OCI-LY7 (cell line): ENCODE data around the gene DSCAM. TPM values are rescaled to one million over a fixed set of nuclear protein-coding genes. Genes with fewer than 3 reads are reported as not detected.
"Not testable (repeated sequence)": the region's sequence is repeated elsewhere in the genome, so short reads cannot be mapped to it uniquely, and the experiment has no call there.

Source experiments
- BruUV-seq: library from RNA; stranded (reverse); fragments of 400-500 nt; replicated peaks from 2 replicates; lab custom pipeline; 2021; lab: Mats Ljungman, UMichigan
- CTCF ChIA-PET: fragments of 300-600 bp; sonication (Branson Sonifier 250); formaldehyde crosslinking; loops from one replicate; lab custom pipeline; 2022; ENCODE audit warnings: antibody characterized with exemption; ENCODE audit not compliant: unreplicated experiment; lab: Charles Lee
- POLR2A ChIA-PET: fragments of 300-600 bp; sonication (Branson Sonifier 250); formaldehyde crosslinking; loops from one replicate; lab custom pipeline; 2022; ENCODE audit warnings: antibody characterized with exemption; lab: Charles Lee
- DNase-seq: peaks from one replicate; pipeline ENCODE4 v3.0.0-alpha.2; 2015; ENCODE audit warnings: low spot score
- H2AFZ ChIP-seq: fragments of 200-600 bp; sonication (generic), shearing (Covaris generic); 2 replicates; pipeline ENCODE4 v1.6.1; 2014; ENCODE audit warnings: mild to moderate bottlenecking, antibody characterized with exemption, low read length, moderate library complexity
- H3K27ac ChIP-seq: fragments of 200-600 bp; sonication (generic); 2 replicates; pipeline ENCODE4 v1.5.1; 2014; ENCODE audit warnings: mixed run types, low read depth, mild to moderate bottlenecking, moderate library complexity, low read length, inconsistent platforms; ENCODE audit not compliant: poor library complexity, severe bottlenecking
- H3K36me3 ChIP-seq: fragments of 200-600 bp; sonication (generic); 2 replicates; pipeline ENCODE4 v1.6.1; 2014; ENCODE audit warnings: mild to moderate bottlenecking, antibody characterized with exemption, low read length, moderate library complexity, mixed read lengths; ENCODE audit not compliant: insufficient read depth
- H3K4me1 ChIP-seq: fragments of 200-600 bp; sonication (generic); 2 replicates; pipeline ENCODE4 v1.5.1; 2014; ENCODE audit warnings: mild to moderate bottlenecking, low read length; ENCODE audit not compliant: insufficient read depth, poor library complexity, severe bottlenecking
- H3K4me2 ChIP-seq: fragments of 200-600 bp; sonication (generic); 2 replicates; pipeline ENCODE4 v1.6.1; 2014; ENCODE audit warnings: mild to moderate bottlenecking, low read length
- H3K4me3 ChIP-seq: fragments of 200-600 bp; sonication (generic); 2 replicates; pipeline ENCODE4 v1.5.1; 2014; ENCODE audit warnings: mild to moderate bottlenecking, low read depth, low read length; ENCODE audit not compliant: poor library complexity, severe bottlenecking
- H3K79me2 ChIP-seq: fragments of 200-600 bp; sonication (generic); 2 replicates; pipeline ENCODE4 v1.6.1; 2016; ENCODE audit warnings: low read depth, mild to moderate bottlenecking, low read length, moderate library complexity, mixed read lengths; ENCODE audit not compliant: insufficient read depth
- H3K9me2 ChIP-seq: fragments of 200-600 bp; sonication (generic); 2 replicates; pipeline ENCODE4 v1.6.1; 2016; ENCODE audit warnings: mild to moderate bottlenecking, low read length, mixed read lengths; ENCODE audit not compliant: insufficient read depth
- H3K9me3 ChIP-seq: fragments of 200-600 bp; sonication (generic); 2 replicates; pipeline ENCODE4 v1.6.1; 2014; ENCODE audit warnings: mild to moderate bottlenecking, mixed run types, low read length, mixed read lengths
- H4K20me1 ChIP-seq: fragments of 200-600 bp; sonication (generic); 2 replicates; pipeline ENCODE4 v1.6.1; 2014; ENCODE audit warnings: mild to moderate bottlenecking, antibody characterized with exemption, low read length, moderate library complexity, mixed read lengths; ENCODE audit not compliant: insufficient read depth
- CTCF ChIP-seq: fragments of 200-600 bp; sonication (generic); conservative IDR thresholded peaks from 2 replicates; pipeline ENCODE4 v1.5.1; 2014; ENCODE audit warnings: mild to moderate bottlenecking, antibody characterized with exemption, low read length, moderate library complexity, mixed read lengths
- EZH2phosphoT487 ChIP-seq: fragments of 200-600 bp; sonication (generic); IDR thresholded peaks from 2 replicates; pipeline ENCODE4 v1.6.1; 2018; ENCODE audit warnings: low read depth, borderline replicate concordance, mild to moderate bottlenecking, mixed run types, antibody characterized with exemption, low read length, moderate library complexity, mixed read lengths
- intact Hi-C: fragments of 100-400 bp; cut with micrococcal nuclease; formaldehyde crosslinking; loops from one replicate; pipeline ENCODE4 v1.10.0; 2022; ENCODE audit not compliant: unreplicated experiment
- total RNA-seq, 2 experiments: library from RNA; depleted of rRNA in 1 of 2; stranded (reverse); fragments of >200 nt in 1 of 2; shearing (Covaris generic) in 1 of 2; gene quantifications; 2 replicates each; pipeline ENCODE4 v1.2.3, GENCODE V29; 2014 to 2022

The DSCAM gene
- total RNA-seq, 2 experiments from 2014 or later: not detected

GRCh38 chr21:40445349-40445921 is 401.5 kb downstream of the DSCAM start:
- Histone ChIP-seq H2AFZ (no peak overlapping the region), H3K4me2 (no peak overlapping the region), H3K9me2 (no peaks in the 10 kb centered on the region), H3K36me3 (no peaks in the 10 kb centered on the region), H3K9me3 (0 out of 2 replicates have a peak, but pooled peaks cover 16% of the 10 kb centered on the region), H4K20me1 (no peaks in the 10 kb centered on the region), H3K4me3 (no peak overlapping the region), H3K27ac (no peak overlapping the region), H3K79me2 (no peaks in the 10 kb centered on the region), H3K4me1 (no peaks in the 10 kb centered on the region)
- intact Hi-C loops: no loop called here
- BruUV-seq: no TSS peak
- no peak for DNase-seq
- ChIA-PET POLR2A (interaction anchor here (0.6 kb wide), 1 partner anchor 134 kb away, joined by 7 read pairs; no protein-coding TSS in a partner anchor), CTCF (no interaction called here)
- TF ChIP-seq EZH2phosphoT487 (no peak), CTCF (no peak)

- H3K9me2 ChIP-seq, intact Hi-C loops, DNase-seq, BruUV-seq, CTCF ChIA-PET, H3K4me2 ChIP-seq, H3K4me1 ChIP-seq, H3K79me2 ChIP-seq, H3K4me3 ChIP-seq, H4K20me1 ChIP-seq, H3K36me3 ChIP-seq, H3K27ac ChIP-seq, H2AFZ ChIP-seq: not testable (repeated sequence)
- 0 out of 2 replicates have a peak, but pooled peaks cover 15% of the 10 kb centered on the region for H3K9me3 ChIP-seq
- POLR2A ChIA-PET: interaction anchor here (0.6 kb wide), 1 partner anchor 11 kb away, joined by 6 read pairs; no protein-coding TSS in a partner anchor
These were observed 407.4 kb downstream of the DSCAM start for GRCh38 chr21:40439581-40439980.

- H3K79me2 ChIP-seq: no peaks in the 10 kb centered on the region
- no peak for TF ChIP-seq EZH2phosphoT487
- no peak for TF ChIP-seq CTCF
- no peaks in the 10 kb centered on the region for H4K20me1 ChIP-seq
- no peak overlapping the region for H3K27ac ChIP-seq
- H3K9me3 ChIP-seq: 0 out of 2 replicates have a peak, but pooled peaks cover 6% of the 10 kb centered on the region
- H2AFZ ChIP-seq: no peak overlapping the region
- no peaks in the 10 kb centered on the region for H3K9me2 ChIP-seq
- ChIA-PET POLR2A (no interaction called here), CTCF (no interaction called here)
- H3K4me1 ChIP-seq: no peaks in the 10 kb centered on the region
- H3K4me2 ChIP-seq: no peak overlapping the region
- intact Hi-C loops: no loop called here
- no peak overlapping the region for H3K4me3 ChIP-seq
- no peak for DNase-seq
- H3K36me3 ChIP-seq: no peaks in the 10 kb centered on the region
- no TSS peak for BruUV-seq
These were observed 408.3 kb downstream of the DSCAM start for GRCh38 chr21:40438616-40439015.
